HEK293T (cell line): ENCODE results near the gene CALN1.

Experiments used
- CTCF ChIA-PET: fragments of 350-600 bp; formaldehyde crosslinking; extraction: SDS; loops from one replicate; lab custom pipeline; 2021; ENCODE audit warnings: antibody characterized with exemption, inconsistent platforms; lab: Yijun Ruan, JAX
- POLR2A ChIA-PET: fragments of 350-600 bp; formaldehyde crosslinking; extraction: SDS; loops from one replicate; lab custom pipeline; 2020; ENCODE audit warnings: antibody characterized with exemption, inconsistent platforms; lab: Yijun Ruan, JAX
- DNase-seq: peaks from one replicate; pipeline ENCODE4 v3.0.0; 2012; ENCODE audit warnings: mixed read lengths; ENCODE audit errors: extremely low spot score
- ARNT ChIP-seq: fragments of 450-650 bp; IDR thresholded peaks from 2 replicates; pipeline ENCODE4 v1.6.1; 2017; ENCODE audit warnings: mild to moderate bottlenecking
- BHLHE40 ChIP-seq: fragments of 450-650 bp; IDR thresholded peaks from 2 replicates; pipeline ENCODE4 v1.6.1; 2016; ENCODE audit warnings: mild to moderate bottlenecking, moderate library complexity, borderline replicate concordance
- CTBP1 ChIP-seq: fragments of 450-650 bp; IDR thresholded peaks from 2 replicates; pipeline ENCODE4 v1.6.1; 2016; ENCODE audit warnings: borderline replicate concordance
- ELF4 ChIP-seq: fragments of 450-650 bp; IDR thresholded peaks from 2 replicates; pipeline ENCODE4 v1.6.1; 2017; ENCODE audit warnings: antibody characterized with exemption
- FOXA1 ChIP-seq: fragments of 450-650 bp; IDR thresholded peaks from 2 replicates; pipeline ENCODE4 v1.6.1; 2016; ENCODE audit warnings: mild to moderate bottlenecking
- FOXK2 ChIP-seq: fragments of 450-650 bp; IDR thresholded peaks from 2 replicates; pipeline ENCODE4 v1.6.1; 2016; ENCODE audit warnings: mild to moderate bottlenecking
- FOXM1 ChIP-seq: fragments of 450-650 bp; IDR thresholded peaks from 2 replicates; pipeline ENCODE4 v1.6.1; 2017; ENCODE audit warnings: mild to moderate bottlenecking, borderline replicate concordance
- HDGF ChIP-seq: fragments of 450-650 bp; IDR thresholded peaks from 2 replicates; pipeline ENCODE4 v1.6.1; 2017; ENCODE audit warnings: antibody characterized with exemption, borderline replicate concordance
- L3MBTL2 ChIP-seq: fragments of 450-650 bp; conservative IDR thresholded peaks from 2 replicates; pipeline ENCODE4 v1.6.1; 2016; ENCODE audit warnings: mild to moderate bottlenecking
- LEF1 ChIP-seq: fragments of 450-650 bp; IDR thresholded peaks from 2 replicates; pipeline ENCODE4 v1.6.1; 2017; ENCODE audit warnings: mild to moderate bottlenecking, borderline replicate concordance
- NFRKB ChIP-seq: fragments of 450-650 bp; IDR thresholded peaks from 2 replicates; pipeline ENCODE4 v1.6.1; 2016; ENCODE audit warnings: mild to moderate bottlenecking, moderate library complexity
- SP1 ChIP-seq: fragments of 450-650 bp; IDR thresholded peaks from 2 replicates; pipeline ENCODE4 v1.6.1; 2017
- SUZ12 ChIP-seq: fragments of 450-650 bp; IDR thresholded peaks from 2 replicates; pipeline ENCODE4 v1.6.1; 2016; ENCODE audit warnings: mild to moderate bottlenecking
- TARDBP ChIP-seq: fragments of 450-650 bp; IDR thresholded peaks from 2 replicates; pipeline ENCODE4 v1.6.1; 2016
- ZNF384 ChIP-seq: fragments of 450-650 bp; IDR thresholded peaks from 2 replicates; pipeline ENCODE4 v1.6.1; 2016
- TF ChIP-seq, protein P1 (sequence below): fragments of 450-650 bp; IDR thresholded peaks from 2 replicates; pipeline ENCODE4 v1.6.1; 2016

Gene CALN1

DNA sequence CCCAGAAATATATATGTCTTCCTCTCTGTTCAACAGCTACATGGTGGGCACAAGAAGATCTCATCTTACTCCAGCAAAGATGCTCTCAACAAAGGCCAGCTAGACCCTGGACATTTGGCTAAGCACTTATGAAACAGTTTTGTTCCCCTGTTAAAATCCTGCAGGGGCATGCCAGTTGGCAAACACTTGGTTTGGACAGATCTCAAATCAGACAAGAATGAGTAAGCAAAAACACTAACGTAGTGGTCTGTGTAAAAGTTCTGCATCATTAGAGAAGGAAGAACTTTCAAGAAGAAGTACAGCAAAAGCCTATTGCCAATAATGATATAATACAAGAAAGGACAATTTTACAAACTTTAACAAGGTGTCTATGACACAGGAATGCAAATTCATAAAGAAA is 125.6 kb downstream of the CALN1 start:
- DNase-seq, result no peak
- ChIA-PET POLR2A (no interaction called here), CTCF (no interaction called here)
- TF ChIP-seq ZNF384 (no peak), HDGF (no peak)
- TF ChIP-seq, protein P1, sequence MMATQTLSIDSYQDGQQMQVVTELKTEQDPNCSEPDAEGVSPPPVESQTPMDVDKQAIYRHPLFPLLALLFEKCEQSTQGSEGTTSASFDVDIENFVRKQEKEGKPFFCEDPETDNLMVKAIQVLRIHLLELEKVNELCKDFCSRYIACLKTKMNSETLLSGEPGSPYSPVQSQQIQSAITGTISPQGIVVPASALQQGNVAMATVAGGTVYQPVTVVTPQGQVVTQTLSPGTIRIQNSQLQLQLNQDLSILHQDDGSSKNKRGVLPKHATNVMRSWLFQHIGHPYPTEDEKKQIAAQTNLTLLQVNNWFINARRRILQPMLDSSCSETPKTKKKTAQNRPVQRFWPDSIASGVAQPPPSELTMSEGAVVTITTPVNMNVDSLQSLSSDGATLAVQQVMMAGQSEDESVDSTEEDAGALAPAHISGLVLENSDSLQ, result no peak

DNA sequence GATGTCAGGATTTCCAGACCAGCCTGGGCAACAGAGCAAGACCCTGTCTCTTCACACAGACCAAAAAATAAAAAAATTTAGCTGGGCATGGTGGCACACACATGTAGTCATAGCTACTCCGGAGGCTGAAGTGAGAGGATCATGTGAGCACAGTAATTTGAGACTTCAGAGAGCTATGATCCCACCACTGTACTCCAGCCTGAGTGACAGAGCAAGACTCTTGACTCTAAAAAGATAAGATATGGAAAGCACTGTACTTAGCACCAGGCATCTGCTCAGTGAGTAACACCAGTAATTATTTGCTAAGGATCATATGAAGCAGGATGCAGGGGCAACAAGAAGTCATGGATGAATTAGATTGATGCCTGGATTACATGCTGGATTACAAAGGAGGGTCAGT is 128.8 kb downstream of the CALN1 start:
- CTCF ChIA-PET, result no interaction called here
- DNase-seq, result no peak
- POLR2A ChIA-PET, result no interaction called here
- TF ChIP-seq ARNT (no peak), ZNF384 (no peak), ELF4 (no peak), SUZ12 (no peak), LEF1 (no peak), BHLHE40 (no peak), FOXA1 (no peak), L3MBTL2 (no peak), SP1 (no peak), NFRKB (no peak)
- TF ChIP-seq, protein P1, result no peak

DNA sequence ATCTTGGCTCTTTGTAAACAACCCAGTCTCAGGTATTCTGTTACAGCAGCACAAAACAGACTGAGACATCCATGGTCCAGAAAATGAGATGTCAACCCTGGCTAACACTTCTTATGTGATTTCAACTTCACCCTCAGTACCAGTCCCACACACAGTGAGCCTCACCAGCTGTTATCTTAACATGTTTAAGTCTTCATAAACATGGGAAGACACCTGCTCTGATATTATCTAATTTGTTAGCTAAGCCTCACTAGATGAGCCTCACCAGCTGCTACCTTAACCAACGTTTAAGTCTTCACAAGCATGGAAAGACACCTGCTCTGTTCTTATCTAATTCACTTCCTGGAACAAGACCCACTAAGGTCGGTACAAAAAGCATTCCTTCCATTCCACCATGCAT is 130.8 kb downstream of the CALN1 start:
- CTCF ChIA-PET, result no interaction called here
- no peak for DNase-seq
- no peak for TF ChIP-seq FOXK2
- TF ChIP-seq LEF1, result no peak
- no peak for TF ChIP-seq ARNT
- no peak for TF ChIP-seq FOXA1
- no peak for TF ChIP-seq ZNF384
- no peak for TF ChIP-seq TARDBP
- TF ChIP-seq, protein P1, result no peak
- TF ChIP-seq BHLHE40, result no peak
- TF ChIP-seq SUZ12, result no peak
- no peak for TF ChIP-seq L3MBTL2
- no peak for TF ChIP-seq HDGF
- no peak for TF ChIP-seq FOXM1
- POLR2A ChIA-PET, result no interaction called here

DNA sequence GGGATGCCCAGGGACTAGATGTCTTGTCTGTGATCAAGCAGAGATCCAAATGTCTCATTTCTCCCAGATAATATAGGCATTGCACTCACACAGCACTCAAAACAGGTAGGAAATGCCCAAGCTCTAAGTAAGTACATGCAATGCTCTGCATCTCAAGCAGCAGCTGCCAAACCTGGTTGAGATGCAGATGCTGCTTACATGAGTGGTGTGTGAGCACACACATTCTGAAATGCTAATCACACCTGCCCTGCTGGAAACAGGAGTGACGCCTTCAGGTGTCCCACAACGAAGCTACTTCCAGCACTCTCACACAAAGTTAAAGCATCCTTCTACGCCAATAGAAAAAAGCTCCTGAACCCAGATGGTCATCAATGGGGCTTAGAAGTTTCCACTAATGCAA is 132.9 kb downstream of the CALN1 start:
- POLR2A ChIA-PET, result no interaction called here
- no peak for DNase-seq
- TF ChIP-seq SUZ12 (no peak), ARNT (no peak), HDGF (no peak), ELF4 (no peak), BHLHE40 (no peak), SP1 (no peak), FOXA1 (no peak), LEF1 (no peak), L3MBTL2 (no peak), ZNF384 (no peak), TARDBP (no peak), CTBP1 (no peak), NFRKB (no peak), FOXM1 (no peak), FOXK2 (no peak)
- TF ChIP-seq, protein P1, result no peak
- CTCF ChIA-PET, result no interaction called here

DNA sequence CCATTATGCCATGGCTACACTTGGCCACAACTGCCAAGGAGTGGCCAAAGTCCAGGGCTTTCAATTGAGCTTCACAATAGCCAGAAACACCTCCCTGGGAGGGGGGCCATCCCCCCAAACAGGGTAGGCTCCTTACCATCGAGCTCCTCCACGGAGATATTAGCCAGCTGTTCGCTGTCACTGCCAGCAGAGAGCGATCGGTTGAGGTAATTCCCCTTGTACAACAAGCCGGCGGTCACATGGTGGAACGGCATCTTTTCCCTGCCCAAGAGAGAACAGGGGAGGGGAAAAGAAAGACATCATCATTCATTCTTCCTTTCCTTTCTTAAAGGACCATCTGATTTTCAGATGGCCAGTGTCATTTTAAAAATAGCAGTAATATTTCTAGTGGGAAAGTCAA is 133.6 kb downstream of the CALN1 start:
- TF ChIP-seq L3MBTL2 (no peak), SUZ12 (no peak), ELF4 (no peak), FOXA1 (no peak), HDGF (no peak), ZNF384 (no peak), NFRKB (no peak), LEF1 (no peak), FOXK2 (no peak), SP1 (no peak), BHLHE40 (no peak), TARDBP (no peak), ARNT (no peak), CTBP1 (no peak), FOXM1 (no peak)
- TF ChIP-seq, protein P1, result no peak
- no peak for DNase-seq
- POLR2A ChIA-PET, result no interaction called here
- CTCF ChIA-PET, result no interaction called here
